HG02678 (cell line): ENCODE measurements around the gene ZNF585A.
A peak's percentile ranks its signal among the peaks of the same experiment; 100 is the strongest.
"Not testable (repeated sequence)": the region's sequence is repeated elsewhere in the genome, so short reads cannot be mapped to it uniquely, and the experiment has no call there.

Experiments used
- ATAC-seq: cut with Tn5 transposase; IDR thresholded peaks from one replicate; pipeline ENCODE4 v1.9.1; 2021; ENCODE audit warnings: mild to moderate bottlenecking, moderate library complexity; ENCODE audit not compliant: unreplicated experiment

The ZNF585A gene

DNA sequence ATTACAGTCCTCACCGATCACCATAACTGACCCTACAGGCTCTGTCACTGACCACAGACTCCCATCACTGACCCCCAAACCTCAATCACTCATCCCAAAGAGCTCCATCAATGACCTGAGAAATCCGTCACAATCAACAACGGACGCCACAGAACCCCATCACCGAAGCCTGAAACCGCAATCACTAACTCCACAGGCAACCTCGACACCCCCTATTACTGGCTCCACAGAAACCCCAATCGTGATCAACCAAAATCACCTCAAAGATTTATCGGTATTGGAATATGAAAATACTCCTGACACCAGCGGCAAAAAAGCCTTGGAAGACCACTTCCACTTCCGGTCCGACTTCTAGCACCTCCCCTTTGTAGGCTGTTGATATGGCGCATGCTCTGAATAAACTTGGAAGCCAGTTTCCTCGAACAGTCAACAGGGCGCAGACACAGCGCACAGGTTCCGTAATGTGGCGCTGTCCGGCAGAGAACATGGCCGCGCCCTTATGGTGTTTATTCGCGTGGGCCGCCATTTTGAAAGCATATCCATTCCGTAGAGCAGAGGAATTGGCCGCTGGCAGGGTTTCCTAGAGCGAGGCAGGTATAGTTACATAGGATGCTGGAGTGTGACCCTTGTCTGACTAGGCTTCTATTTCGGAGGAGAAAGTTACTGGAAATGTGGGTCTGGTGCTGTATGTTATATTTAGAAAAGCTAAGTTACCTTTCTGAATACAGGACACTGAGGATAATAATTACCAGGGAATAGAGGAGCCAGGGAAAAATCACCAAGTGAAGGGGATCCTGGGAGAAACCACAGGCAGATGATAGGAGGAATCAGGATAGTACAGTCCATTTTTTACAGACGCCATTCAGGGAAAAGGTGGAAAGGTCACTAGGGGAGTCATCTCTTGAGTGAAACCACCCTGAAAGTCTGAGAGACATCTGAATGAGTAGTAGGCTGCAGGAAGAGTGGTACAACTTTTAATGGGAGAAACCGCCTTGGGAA is at the start of gene ZNF585A:
Gene ZNF585A, minus strand, starts transcription at position 328 of the 999 bp plus-strand sequence. CDS start 2,785 bp downstream, outside the sequence.
- peak; percentile 100 for ATAC-seq

- ATAC-seq = no peak
Observed at GRCh38 chr19:37221136-37221535, 48.6 kb upstream of the ZNF585A start.

- ATAC-seq = no peak
Observed at GRCh38 chr19:37220383-37220782, 47.9 kb upstream of the ZNF585A start.

DNA sequence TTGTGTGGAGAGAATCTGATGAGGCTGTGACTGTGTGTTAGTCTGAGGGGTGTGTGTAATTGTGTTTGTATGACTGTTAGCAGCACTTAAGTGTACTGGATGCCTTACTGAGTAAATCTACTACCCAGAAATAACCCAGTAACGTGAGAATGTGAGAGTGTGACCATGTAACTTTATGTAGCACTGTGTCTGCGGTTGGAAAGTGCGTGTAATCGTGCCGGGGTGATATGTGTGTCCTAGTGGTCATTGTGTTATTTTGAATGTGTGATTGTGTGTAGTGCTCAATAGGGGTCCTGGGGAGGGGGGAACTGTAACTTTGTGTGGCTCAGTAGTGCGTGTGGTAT is 46.1 kb upstream of the ZNF585A start:
- no peak for ATAC-seq

- peak; percentile 92 for ATAC-seq
Observed at GRCh38 chr19:37217775-37218591, 45.5 kb upstream of the ZNF585A start, which contains the start of gene ZNF383. ZNF383 (plus strand) TSS chr19:37218214; CDS start chr19:37230454, 12,240 bp downstream.

DNA sequence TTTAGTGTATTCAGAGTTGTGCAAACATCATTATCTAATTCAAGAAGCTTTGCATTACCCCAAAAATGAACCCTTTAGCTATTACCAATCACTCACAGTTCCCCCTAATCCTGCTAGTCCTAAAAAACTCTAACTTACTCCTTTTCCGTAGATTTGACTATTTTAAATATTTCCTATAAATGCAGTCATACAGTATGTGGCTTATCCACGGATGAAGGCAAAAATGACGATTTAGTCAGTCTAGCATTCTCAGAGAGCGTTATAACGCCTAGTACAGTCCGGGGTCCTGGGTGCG is 44.9 kb upstream of the ZNF585A start:
- ATAC-seq = no peak

DNA sequence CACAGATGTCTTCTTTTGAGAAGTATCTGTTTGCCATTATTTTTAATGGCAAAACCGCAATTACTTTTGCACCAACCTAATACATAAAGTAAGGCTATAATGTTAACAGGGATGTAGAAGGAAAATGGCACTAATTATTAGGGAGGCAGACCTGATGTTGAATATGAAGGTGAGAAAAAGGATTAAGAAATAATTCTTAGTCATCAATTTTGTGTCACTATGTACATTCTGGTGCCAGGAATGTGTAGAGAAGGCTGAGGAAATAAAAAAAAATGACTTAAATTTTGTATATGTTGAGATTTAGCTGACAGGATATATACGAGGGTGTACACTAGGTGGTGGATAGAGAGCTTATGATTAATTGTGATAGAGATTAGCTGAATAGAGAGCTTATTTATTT is 25.3 kb upstream of the ZNF585A start:
- ATAC-seq = no peak

DNA sequence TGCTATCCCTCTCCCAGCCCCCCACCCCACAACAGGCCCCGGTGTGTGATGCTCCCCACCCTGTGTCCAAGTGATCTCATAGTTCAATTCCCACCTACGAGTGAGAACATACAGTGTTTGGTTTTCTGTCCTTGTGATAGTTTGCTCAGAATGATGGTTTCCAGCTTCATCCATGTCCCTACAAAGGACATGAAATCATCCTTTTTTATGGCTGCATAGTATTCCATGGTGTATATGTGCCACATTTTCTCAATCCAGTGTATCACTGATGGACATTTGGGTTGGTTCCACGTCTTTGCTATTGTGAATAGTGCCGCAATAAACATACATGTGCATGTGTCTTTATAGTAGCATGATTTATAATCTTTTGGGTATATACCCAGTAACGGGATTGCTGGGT is 24.6 kb upstream of the ZNF585A start:
- not testable (repeated sequence) for ATAC-seq

DNA sequence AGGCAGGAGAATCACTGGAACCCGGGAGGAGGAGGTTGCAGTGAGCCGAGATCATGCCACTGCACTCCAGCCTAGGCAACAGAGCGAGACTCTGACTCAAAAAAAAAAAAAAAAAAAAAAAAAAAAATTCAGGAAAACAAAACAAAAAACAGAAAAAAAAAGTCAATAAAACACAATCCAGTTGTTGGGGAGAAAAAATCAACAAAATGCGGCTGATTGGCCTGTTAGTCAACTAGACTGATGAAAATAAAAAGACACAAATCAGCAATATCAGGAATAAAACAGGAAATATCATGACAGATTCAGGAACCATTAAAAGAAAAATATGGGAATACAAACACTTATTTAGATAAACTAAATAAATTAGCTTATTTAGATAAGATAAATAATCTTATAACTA is 22.8 kb upstream of the ZNF585A start:
- not testable (repeated sequence) for ATAC-seq

DNA sequence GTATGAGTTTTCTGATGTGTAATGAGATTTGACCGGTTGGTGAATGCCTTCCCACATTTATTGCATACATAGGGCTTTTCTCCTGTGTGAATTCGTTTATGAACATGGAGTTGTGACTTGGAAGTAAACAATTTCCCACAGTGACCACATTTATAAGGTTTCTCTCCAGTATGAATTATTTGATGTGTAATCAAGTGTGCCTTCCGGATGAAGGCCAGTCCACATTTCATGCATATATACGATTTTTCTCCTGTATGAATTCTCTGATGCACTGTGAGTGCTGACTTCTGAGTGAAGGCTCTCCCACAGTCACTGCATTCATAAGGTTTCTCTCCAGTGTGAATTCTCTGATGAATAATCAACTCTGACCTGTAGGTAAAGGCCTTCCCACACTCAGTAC is 13.6 kb upstream of the ZNF585A start:
- not testable (repeated sequence) for ATAC-seq

DNA sequence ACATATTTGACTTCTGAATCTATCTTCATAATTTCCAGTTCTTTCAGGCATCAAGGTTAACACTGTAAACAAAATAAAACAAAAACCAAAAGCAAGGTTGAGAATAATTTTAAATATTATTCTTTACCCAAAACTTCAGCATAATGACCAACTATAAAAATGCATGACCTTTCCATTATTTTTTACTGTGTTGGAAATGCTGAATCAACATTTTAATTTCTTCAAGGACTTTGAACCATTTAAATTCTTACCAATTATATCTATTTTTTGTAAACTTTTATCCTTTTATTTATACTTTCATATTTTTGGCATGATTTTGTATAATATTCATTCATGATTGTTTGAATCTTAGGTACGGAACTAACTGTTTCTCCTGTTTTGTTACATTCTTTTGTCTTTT is 6.9 kb downstream of the ZNF585A start:
- no peak for ATAC-seq

DNA sequence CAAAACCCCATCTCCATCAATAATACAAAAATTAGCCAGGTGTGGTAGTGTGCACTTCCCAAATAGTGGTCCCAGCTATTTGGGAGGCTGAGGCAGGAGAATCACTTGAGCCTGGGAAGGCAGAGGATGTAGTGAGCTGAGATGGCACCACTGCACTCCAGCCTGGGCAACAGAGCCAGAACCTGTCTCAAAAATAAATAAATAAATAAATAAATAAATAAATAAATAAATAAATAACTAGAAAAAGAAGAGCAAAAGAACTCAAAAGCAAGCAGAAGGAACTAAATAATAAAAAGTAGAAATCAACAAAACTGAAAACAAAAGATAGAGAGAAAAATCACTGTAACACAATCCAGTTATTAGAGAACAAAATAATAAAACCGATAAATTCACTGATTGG is 12.3 kb downstream of the ZNF585A start:
- ATAC-seq = no peak

- ATAC-seq = no peak
Observed at GRCh38 chr19:37148214-37148613, 24.3 kb downstream of the ZNF585A start.

DNA sequence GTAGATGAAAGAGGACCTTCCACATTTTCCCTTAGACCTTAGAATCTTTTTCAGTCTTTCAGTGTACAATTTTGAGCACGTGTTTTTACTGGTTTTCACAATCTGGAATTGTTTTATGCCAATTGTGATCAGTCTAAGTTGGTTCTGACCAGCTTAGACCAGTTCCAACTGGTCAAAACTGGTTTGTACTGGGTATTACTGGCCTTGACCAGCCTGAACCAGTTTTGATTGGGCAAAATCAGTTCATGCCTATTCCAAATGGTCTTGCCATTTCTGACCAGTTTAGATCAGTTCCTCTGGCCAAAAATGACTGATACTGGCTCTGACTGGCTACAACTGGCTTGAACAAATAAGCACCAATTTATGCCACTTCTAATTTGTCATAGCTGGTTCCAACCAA is 36.4 kb downstream of the ZNF585A start:
- ATAC-seq = no peak

GRCh38 chr19:37128821-37129177 is 43.7 kb downstream of the ZNF585A start:
- ATAC-seq = no peak

DNA sequence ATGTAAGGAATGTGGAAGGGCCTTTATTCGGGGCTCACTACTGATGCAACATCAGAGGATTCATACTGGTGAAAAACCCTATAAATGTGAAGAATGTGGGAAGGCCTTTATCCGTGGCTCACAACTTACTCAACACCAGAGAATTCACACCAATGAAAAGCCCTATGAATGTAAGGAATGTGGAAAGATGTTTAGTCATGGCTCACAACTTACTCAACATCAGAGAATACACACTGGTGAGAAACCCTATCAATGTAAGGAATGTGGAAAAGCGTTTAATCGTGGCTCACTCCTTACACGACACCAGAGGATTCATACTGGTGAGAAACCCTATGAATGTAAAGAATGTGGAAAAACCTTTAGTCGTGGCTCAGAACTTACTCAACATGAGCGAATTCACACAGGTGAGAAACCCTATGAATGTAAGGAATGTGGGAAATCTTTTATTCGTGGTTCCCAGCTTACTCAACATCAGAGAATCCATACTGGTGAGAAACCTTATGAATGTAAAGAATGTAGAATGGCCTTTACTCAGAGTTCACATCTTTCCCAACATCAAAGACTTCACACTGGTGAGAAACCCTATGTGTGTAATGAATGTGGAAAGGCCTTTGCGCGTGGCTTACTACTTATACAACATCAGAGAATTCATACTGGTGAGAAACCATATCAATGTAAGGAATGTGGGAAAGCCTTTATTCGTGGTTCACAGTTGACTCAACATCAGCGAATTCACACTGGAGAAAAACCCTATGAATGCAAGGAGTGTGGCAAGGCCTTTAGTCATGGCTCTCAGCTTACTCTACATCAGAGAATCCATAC is 44.3 kb downstream of the ZNF585A start:
- no peak for ATAC-seq

- not testable (repeated sequence) for ATAC-seq
Observed at GRCh38 chr19:37122093-37122492, 50.4 kb downstream of the ZNF585A start.

GRCh38 chr19:37114001-37114400 is 58.5 kb downstream of the ZNF585A start:
- ATAC-seq = no peak

DNA sequence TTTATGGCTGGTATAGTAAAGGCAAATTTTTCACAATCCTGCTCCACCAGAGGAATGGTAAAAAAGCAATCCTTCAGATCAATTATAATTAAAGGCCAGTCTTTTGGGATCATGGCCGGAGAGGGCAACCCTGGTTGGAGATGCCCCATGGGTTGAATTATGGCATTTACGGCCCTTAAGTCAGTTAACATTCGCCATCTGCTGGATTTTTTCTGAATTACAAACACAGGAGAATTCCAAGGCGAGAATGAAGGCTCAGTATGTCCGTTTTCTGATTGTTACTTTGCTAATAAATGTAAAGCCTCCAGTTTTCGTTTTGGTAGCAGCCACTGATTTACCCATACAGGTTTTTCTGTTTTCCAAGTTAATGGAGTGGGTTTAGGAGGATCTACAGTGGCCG is 60.7 kb downstream of the ZNF585A start:
- ATAC-seq = not testable (repeated sequence)

DNA sequence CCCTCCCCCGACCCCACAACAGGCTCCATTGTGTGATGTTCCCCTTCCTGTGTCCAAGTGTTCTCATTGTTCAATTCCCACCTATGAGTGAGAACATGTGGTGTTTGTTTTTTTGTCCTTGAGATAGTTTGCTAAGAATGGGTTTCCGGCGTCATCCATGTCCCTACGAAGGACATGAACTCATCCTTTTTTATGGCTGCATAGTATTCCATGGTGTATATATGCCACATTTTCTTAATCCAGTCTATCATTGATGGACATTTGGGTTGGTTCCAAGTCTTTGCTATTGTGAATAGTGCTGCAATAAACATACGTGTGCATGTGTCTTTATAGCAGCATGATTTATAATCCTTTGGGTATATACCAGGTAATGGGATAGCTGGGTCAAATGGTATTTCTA is 68.4 kb downstream of the ZNF585A start:
- ATAC-seq = not testable (repeated sequence)

GRCh38 chr19:37098570-37098969 is 73.9 kb downstream of the ZNF585A start:
- ATAC-seq = no peak
